ENCODE measurements around the gene ZNF287. TPM values are rescaled to one million over a fixed set of nuclear protein-coding genes. Genes with fewer than 3 reads are reported as not detected.

ZNF287 gene
- total RNA-seq, 1 experiment from 2014 or later, result 10.0 TPM

GRCh38 chr17:16593356-16594102 lies 24.5 kb upstream of the ZNF287 start:
- ChIA-PET CTCF (no interaction called here), POLR2A (ENCODE audit: low non-redundant PET) (no interaction called here)
- TF ChIP-seq, protein P1, sequence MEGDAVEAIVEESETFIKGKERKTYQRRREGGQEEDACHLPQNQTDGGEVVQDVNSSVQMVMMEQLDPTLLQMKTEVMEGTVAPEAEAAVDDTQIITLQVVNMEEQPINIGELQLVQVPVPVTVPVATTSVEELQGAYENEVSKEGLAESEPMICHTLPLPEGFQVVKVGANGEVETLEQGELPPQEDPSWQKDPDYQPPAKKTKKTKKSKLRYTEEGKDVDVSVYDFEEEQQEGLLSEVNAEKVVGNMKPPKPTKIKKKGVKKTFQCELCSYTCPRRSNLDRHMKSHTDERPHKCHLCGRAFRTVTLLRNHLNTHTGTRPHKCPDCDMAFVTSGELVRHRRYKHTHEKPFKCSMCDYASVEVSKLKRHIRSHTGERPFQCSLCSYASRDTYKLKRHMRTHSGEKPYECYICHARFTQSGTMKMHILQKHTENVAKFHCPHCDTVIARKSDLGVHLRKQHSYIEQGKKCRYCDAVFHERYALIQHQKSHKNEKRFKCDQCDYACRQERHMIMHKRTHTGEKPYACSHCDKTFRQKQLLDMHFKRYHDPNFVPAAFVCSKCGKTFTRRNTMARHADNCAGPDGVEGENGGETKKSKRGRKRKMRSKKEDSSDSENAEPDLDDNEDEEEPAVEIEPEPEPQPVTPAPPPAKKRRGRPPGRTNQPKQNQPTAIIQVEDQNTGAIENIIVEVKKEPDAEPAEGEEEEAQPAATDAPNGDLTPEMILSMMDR (conservative IDR thresholded peaks at IDR 0.05; ENCODE audit: low read depth, low read length), result no peak
- no peak for TF ChIP-seq EZH2 (IDR thresholded peaks at IDR 0.05; ENCODE audit: borderline replicate concordance, low read depth, low read length, poor library complexity, severe bottlenecking)
- no peaks in the 10 kb centered on the region for H3K4me1 ChIP-seq (ENCODE audit: insufficient read depth, low read length, poor library complexity, severe bottlenecking)
- H3K36me3 ChIP-seq (ENCODE audit: insufficient read depth, low read length, poor library complexity, severe bottlenecking), result no peaks in the 10 kb centered on the region
- no peak overlapping the region for H3K27ac ChIP-seq (ENCODE audit: low read depth, low read length, poor library complexity, severe bottlenecking)
- DNase-seq (ENCODE audit: low spot score), result no peak
- no peaks in the 10 kb centered on the region for H3K27me3 ChIP-seq (replicated peaks; ENCODE audit: insufficient read depth, low read depth, low read length, poor library complexity)
- H3K4me3 ChIP-seq (ENCODE audit: low read depth, low read length, poor library complexity, severe bottlenecking), result no peak overlapping the region
- H3K9me3 ChIP-seq (ENCODE audit: low read depth, low read length, poor library complexity, severe bottlenecking), result no peaks in the 10 kb centered on the region
- no TSS peak for BruUV-seq (replicated peaks)
- intact Hi-C loops (cut with micrococcal nuclease; ENCODE audit: unreplicated experiment), result no loop called here

- no peaks in the 10 kb centered on the region for H3K27me3 ChIP-seq (replicated peaks; ENCODE audit: insufficient read depth, low read depth, low read length, poor library complexity)
- H3K4me1 ChIP-seq (ENCODE audit: insufficient read depth, low read length, poor library complexity, severe bottlenecking), result no peaks in the 10 kb centered on the region
- H3K36me3 ChIP-seq (ENCODE audit: insufficient read depth, low read length, poor library complexity, severe bottlenecking), result no peaks in the 10 kb centered on the region
- H3K9me3 ChIP-seq (ENCODE audit: low read depth, low read length, poor library complexity, severe bottlenecking), result no peaks in the 10 kb centered on the region
- POLR2A ChIA-PET (ENCODE audit: low non-redundant PET), result no interaction called here
- intact Hi-C loops (cut with micrococcal nuclease; ENCODE audit: unreplicated experiment), result no loop called here
- peak; percentile 93 for DNase-seq (ENCODE audit: low spot score)
- no TSS peak for BruUV-seq (replicated peaks)
- TF ChIP-seq, protein P1 (conservative IDR thresholded peaks at IDR 0.05; ENCODE audit: low read depth, low read length), result peak; percentile 98
- TF ChIP-seq EZH2 (IDR thresholded peaks at IDR 0.05; ENCODE audit: borderline replicate concordance, low read depth, low read length, poor library complexity, severe bottlenecking), result no peak
- CTCF ChIA-PET, result interaction anchor here (0.5 to 0.9 kb wide), 6 partner anchors 47 to 1062 kb away, joined by 3 to 5 read pairs (median 3); no protein-coding TSS in a partner anchor
- no peak overlapping the region for H3K27ac ChIP-seq (ENCODE audit: low read depth, low read length, poor library complexity, severe bottlenecking)
- H3K4me3 ChIP-seq (ENCODE audit: low read depth, low read length, poor library complexity, severe bottlenecking), result peak overlapping the region; percentile 55
These were observed 20.3 kb upstream of the ZNF287 start for GRCh38 chr17:16589097-16589969.

DNA sequence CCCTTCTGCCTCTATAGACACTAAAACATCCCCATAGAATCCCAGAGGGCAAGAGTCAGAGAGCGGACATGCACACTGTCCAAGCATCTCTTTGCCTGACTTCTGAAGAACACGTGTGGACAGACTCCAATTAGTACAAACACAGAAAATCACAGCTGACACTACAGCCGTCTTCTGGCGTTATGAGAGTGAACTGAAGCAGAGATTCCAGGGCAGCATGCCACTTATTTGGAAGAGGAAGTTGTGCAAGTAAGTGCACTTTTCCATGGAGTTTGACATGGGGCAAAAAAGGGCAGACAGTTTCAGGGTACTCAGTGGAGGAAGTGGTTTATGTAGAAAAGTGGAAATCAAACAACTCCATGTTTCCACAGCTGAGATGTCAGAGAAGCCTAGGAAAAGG lies 16.8 kb upstream of the ZNF287 start:
- Histone ChIP-seq H3K9me3 (ENCODE audit: low read depth, low read length, poor library complexity, severe bottlenecking) (no peaks in the 10 kb centered on the region), H3K4me3 (ENCODE audit: low read depth, low read length, poor library complexity, severe bottlenecking) (no peak overlapping the region), H3K27me3 (replicated peaks; ENCODE audit: insufficient read depth, low read depth, low read length, poor library complexity) (no peaks in the 10 kb centered on the region), H3K36me3 (ENCODE audit: insufficient read depth, low read length, poor library complexity, severe bottlenecking) (no peaks in the 10 kb centered on the region), H3K27ac (ENCODE audit: low read depth, low read length, poor library complexity, severe bottlenecking) (no peak overlapping the region), H3K4me1 (ENCODE audit: insufficient read depth, low read length, poor library complexity, severe bottlenecking) (no peaks in the 10 kb centered on the region)
- intact Hi-C loops (cut with micrococcal nuclease; ENCODE audit: unreplicated experiment), result loop anchor here (2.0 kb wide), 1 partner anchor 49 kb away; no protein-coding TSS in a partner anchor
- POLR2A ChIA-PET (ENCODE audit: low non-redundant PET), result no interaction called here
- TF ChIP-seq, protein P1 (conservative IDR thresholded peaks at IDR 0.05; ENCODE audit: low read depth, low read length), result no peak
- TF ChIP-seq EZH2 (IDR thresholded peaks at IDR 0.05; ENCODE audit: borderline replicate concordance, low read depth, low read length, poor library complexity, severe bottlenecking), result no peak
- no peak for DNase-seq (ENCODE audit: low spot score)
- CTCF ChIA-PET, result no interaction called here
- no TSS peak for BruUV-seq (replicated peaks)

All from A673 (cell line).